IMR-90 (cell line): ENCODE data around the gene DOCK10. TPM values are rescaled to one million over a fixed set of nuclear protein-coding genes. Genes with fewer than 3 reads are reported as not detected.

ENCODE experiments used
- ATAC-seq: fragments of 200-7000 bp; cut with Tn5 transposase; 2 replicates; pipeline ENCODE4 v1.9.1; 2020; ENCODE audit warnings: low read depth, mild to moderate bottlenecking, moderate library complexity
- BruUV-seq: library from RNA; stranded (reverse); fragments of 400-500 nt; replicated peaks from 2 replicates; lab custom pipeline; 2021; lab: Mats Ljungman, UMichigan
- CTCF ChIA-PET: fragments of 300-600 bp; formaldehyde crosslinking; extraction: SDS; loops from one replicate; lab custom pipeline; 2021; ENCODE audit warnings: antibody characterized with exemption; lab: Yijun Ruan, JAX
- POLR2A ChIA-PET: fragments of 300-600 bp; sonication (Branson Sonifier 250); formaldehyde crosslinking; loops from one replicate; lab custom pipeline; 2022; ENCODE audit warnings: antibody characterized with exemption; ENCODE audit not compliant: unreplicated experiment; lab: Charles Lee
- DNase-seq: peaks from one replicate; pipeline ENCODE4 v3.0.0; 2013
- H2AFZ ChIP-seq: replicated peaks from 2 replicates; pipeline ENCODE3; 2013; ENCODE audit warnings: low read length, mild to moderate bottlenecking; ENCODE audit not compliant: poor library complexity
- H2AK5ac ChIP-seq: 2 replicates; pipeline ENCODE4 v1.6.1; 2013; ENCODE audit warnings: low read depth, low read length, inconsistent platforms
- H2AK9ac ChIP-seq: replicated peaks from 2 replicates; pipeline ENCODE3; 2013; ENCODE audit warnings: mild to moderate bottlenecking, low read depth, low read length, moderate library complexity; ENCODE audit not compliant: poor library complexity
- H2BK120ac ChIP-seq: 2 replicates; pipeline ENCODE4 v1.6.1; 2013; ENCODE audit warnings: low read depth, low read length, inconsistent platforms
- H2BK15ac ChIP-seq: 3 replicates; pipeline ENCODE4 v1.6.1; 2013; ENCODE audit warnings: low read depth, low read length, inconsistent platforms
- H2BK20ac ChIP-seq: 2 replicates; pipeline ENCODE4 v1.6.1; 2013; ENCODE audit warnings: low read depth, mild to moderate bottlenecking, inconsistent platforms, low read length, moderate library complexity
- H2BK5ac ChIP-seq: 2 replicates; pipeline ENCODE4 v1.6.1; 2013; ENCODE audit warnings: mild to moderate bottlenecking, low read depth, low read length, inconsistent platforms; ENCODE audit not compliant: poor library complexity, severe bottlenecking
- H3K14ac ChIP-seq: replicated peaks from 2 replicates; pipeline ENCODE4 v1.6.1; 2013; ENCODE audit warnings: low read depth, low read length, inconsistent platforms
- H3K18ac ChIP-seq: 2 replicates; pipeline ENCODE4 v1.6.1; 2013; ENCODE audit warnings: low read depth, low read length, control low read depth
- H3K23ac ChIP-seq: 2 replicates; pipeline ENCODE4 v1.6.1; 2013; ENCODE audit warnings: low read depth, low read length, inconsistent platforms
- H3K27ac ChIP-seq: 2 replicates; pipeline ENCODE4 v1.5.1; 2013; ENCODE audit warnings: mild to moderate bottlenecking, control low read depth, low read length; ENCODE audit not compliant: insufficient read depth
- H3K27me3 ChIP-seq: 2 replicates; pipeline ENCODE4 v1.6.1; 2013; ENCODE audit warnings: low read length; ENCODE audit not compliant: control insufficient read depth, insufficient read depth
- H3K36me3 ChIP-seq: 2 replicates; pipeline ENCODE4 v1.6.1; 2013; ENCODE audit warnings: low read length, mixed read lengths; ENCODE audit not compliant: control insufficient read depth, insufficient read depth
- H3K4ac ChIP-seq: 2 replicates; pipeline ENCODE4 v1.6.1; 2013; ENCODE audit warnings: low read depth, low read length, inconsistent platforms
- H3K4me1 ChIP-seq: 2 replicates; pipeline ENCODE4 v1.6.1; 2013; ENCODE audit warnings: low read length, mixed read lengths; ENCODE audit not compliant: control insufficient read depth, insufficient read depth
- H3K4me2 ChIP-seq: 2 replicates; pipeline ENCODE4 v1.6.1; 2013; ENCODE audit warnings: low read depth, mild to moderate bottlenecking, control low read depth, low read length, moderate library complexity
- H3K4me3 ChIP-seq: 2 replicates; pipeline ENCODE4 v1.5.1; 2013; ENCODE audit warnings: low read depth, mild to moderate bottlenecking, control low read depth, low read length, moderate library complexity; ENCODE audit not compliant: insufficient read depth
- H3K56ac ChIP-seq: 2 replicates; pipeline ENCODE4 v1.6.1; 2013; ENCODE audit warnings: low read length, inconsistent platforms; ENCODE audit not compliant: insufficient read depth; ENCODE audit errors: extremely low read depth
- H3K79me1 ChIP-seq, 2 experiments: 2 replicates each; pipeline ENCODE4 v1.6.1; 2013; ENCODE audit warnings: low read length in 2 of 2, inconsistent platforms in 1 of 2, low read depth in 1 of 2
- H3K9ac ChIP-seq: 2 replicates; pipeline ENCODE4 v1.6.1; 2013; ENCODE audit warnings: low read depth, low read length, control low read depth
- H3K9me1 ChIP-seq: 2 replicates; pipeline ENCODE4 v1.6.1; 2013; ENCODE audit warnings: low read length, inconsistent platforms; ENCODE audit not compliant: insufficient read depth
- H3K9me3 ChIP-seq: 2 replicates; pipeline ENCODE4 v1.6.1; 2013; ENCODE audit warnings: low read length; ENCODE audit not compliant: control insufficient read depth, insufficient read depth
- H4K20me1 ChIP-seq: 2 replicates; pipeline ENCODE4 v1.6.1; 2013; ENCODE audit warnings: low read length, inconsistent platforms; ENCODE audit not compliant: insufficient read depth
- H4K5ac ChIP-seq: 2 replicates; pipeline ENCODE4 v1.6.1; 2013; ENCODE audit warnings: mild to moderate bottlenecking, low read depth, low read length, control low read depth
- H4K8ac ChIP-seq, 2 experiments: 2 replicates each; pipeline ENCODE4 v1.6.1; 2013; ENCODE audit warnings: low read depth in 2 of 2, low read length in 2 of 2, control low read depth in 1 of 2, inconsistent platforms in 1 of 2
- H4K91ac ChIP-seq: 2 replicates; pipeline ENCODE4 v1.6.1; 2013; ENCODE audit warnings: low read depth, low read length, inconsistent platforms; ENCODE audit not compliant: insufficient read depth
- BHLHE40 ChIP-seq: fragments of 150-350 bp; IDR thresholded peaks from 2 replicates; pipeline ENCODE4 v1.6.1; 2016; ENCODE audit warnings: mild to moderate bottlenecking, low read depth, low read length
- CHD1 ChIP-seq: IDR thresholded peaks from 2 replicates; pipeline ENCODE4 v1.6.1; 2012; ENCODE audit warnings: low read depth, low read length, improper control_type of control experiment
- ELK1 ChIP-seq: fragments of 150-350 bp; IDR thresholded peaks from 2 replicates; pipeline ENCODE4 v1.6.1; 2016; ENCODE audit warnings: low read depth, mild to moderate bottlenecking, low read length, moderate library complexity, borderline replicate concordance
- MAFK ChIP-seq: IDR thresholded peaks from 2 replicates; pipeline ENCODE4 v1.6.1; 2012; ENCODE audit warnings: low read depth, low read length, improper control_type of control experiment
- MAZ ChIP-seq: IDR thresholded peaks from 2 replicates; pipeline ENCODE4 v1.6.1; 2012; ENCODE audit warnings: low read depth, mild to moderate bottlenecking, low read length, improper control_type of control experiment, moderate library complexity, borderline replicate concordance
- MXI1 ChIP-seq: IDR thresholded peaks from 2 replicates; pipeline ENCODE4 v1.6.1; 2012; ENCODE audit warnings: low read depth, mild to moderate bottlenecking, low read length, moderate library complexity, borderline replicate concordance
- NFE2L2 ChIP-seq: fragments of 150-350 bp; IDR thresholded peaks from 2 replicates; pipeline ENCODE4 v1.6.1; 2016; ENCODE audit warnings: low read depth, mild to moderate bottlenecking, low read length
- RAD21 ChIP-seq: IDR thresholded peaks from 2 replicates; pipeline ENCODE4 v1.6.1; 2012; ENCODE audit warnings: low read length, improper control_type of control experiment
- RCOR1 ChIP-seq: IDR thresholded peaks from 2 replicates; pipeline ENCODE4 v1.6.1; 2012; ENCODE audit warnings: mild to moderate bottlenecking, low read length, improper control_type of control experiment; ENCODE audit not compliant: insufficient replicate concordance
- SMC3 ChIP-seq: fragments of 150-350 bp; IDR thresholded peaks from 2 replicates; pipeline ENCODE4 v1.6.1; 2016; ENCODE audit warnings: low read depth, mild to moderate bottlenecking, antibody characterized with exemption, low read length, moderate library complexity
- WGBS, 2 experiments: methylation state at CpG; one replicate each; pipeline versions ENCODE4 v1.1.5 to v1.1.7; 2013; ENCODE audit warnings: missing lambda C conversion rate in 2 of 2; ENCODE audit not compliant: insufficient read length in 1 of 2; ENCODE audit errors: extremely low coverage in 2 of 2; 5-methylcytosine and 5-hydroxymethylcytosine counted together
- dilution Hi-C: fragments of 300-500 bp; cut with HindIII; formaldehyde crosslinking; loops from one replicate; pipeline ENCODE4 v1.14.3; 2018; ENCODE audit warnings: low sequenced_read_pairs; ENCODE audit not compliant: unreplicated experiment
- in situ Hi-C: fragments of 300-500 bp; cut with MboI; formaldehyde crosslinking; loops from 3 replicates; pipeline ENCODE4 v1.14.3; 2019; ENCODE audit warnings: low sequenced_read_pairs, inconsistent platforms, mixed read lengths
- intact Hi-C: fragments of 100-400 bp; cut with micrococcal nuclease; formaldehyde crosslinking; loops from 2 replicates; pipeline ENCODE4 v1.10.0; 2022
- polyA plus RNA-seq, 3 experiments: library from polyadenylated mRNA; depleted of rRNA; stranded (reverse); fragments of >200 nt; gene quantifications; 2 replicates each; pipeline ENCODE4 v1.2.3, GENCODE V29; 2012; ENCODE audit warnings: low replicate concordance in 1 of 3
- total RNA-seq: library from RNA; depleted of rRNA; stranded (reverse); fragments of >200 nt; gene quantifications from 2 replicates; pipeline ENCODE4 v1.2.3, GENCODE V29; 2012

The DOCK10 gene
- total and polyA plus RNA-seq, 2 of the 4 experiments (the other 2 are of a cell fraction): 58.6 to 75.3 TPM

GRCh38 chr2:225069477-225069876, 27.2 kb upstream of the DOCK10 start:
- intact Hi-C loops (no loop called here), dilution Hi-C loops (no loop called here), in situ Hi-C loops (no loop called here)
- Histone ChIP-seq H3K79me1 (no peaks in the 10 kb centered on the region), H2AK9ac (no peak overlapping the region), H3K14ac (no peak overlapping the region), H3K18ac (no peak overlapping the region), H3K27me3 (no peaks in the 10 kb centered on the region), H3K23ac (no peak overlapping the region), H3K9ac (no peak overlapping the region), H3K9me1 (no peaks in the 10 kb centered on the region), H4K91ac (no peak overlapping the region), H2BK15ac (no peak overlapping the region), H3K4me3 (no peak overlapping the region), H3K36me3 (no peaks in the 10 kb centered on the region), H2BK20ac (no peak overlapping the region), H4K20me1 (no peaks in the 10 kb centered on the region), H3K56ac (no peak overlapping the region), H2AK5ac (no peak overlapping the region), H3K4ac (no peak overlapping the region), H3K4me2 (no peak overlapping the region), H3K27ac (no peak overlapping the region), H2AFZ (peak overlapping the region; percentile 49), H2BK5ac (no peak overlapping the region), H4K8ac (no peak overlapping the region), H2BK120ac (no peak overlapping the region), H3K4me1 (no peaks in the 10 kb centered on the region), H4K5ac (no peak overlapping the region), H3K9me3 (no peaks in the 10 kb centered on the region)
- no peak for DNase-seq
- POLR2A ChIA-PET: interaction anchor here (0.7 kb wide), 1 partner anchor 551 kb away, joined by 5 read pairs; no protein-coding TSS in a partner anchor
- CTCF ChIA-PET: interaction anchor here (0.6 to 1.2 kb wide), 3 partner anchors 9 to 544 kb away, joined by 3 to 4 read pairs (median 3); no protein-coding TSS in a partner anchor
- no peak for ATAC-seq
- WGBS, 2 experiments: no CpG with 5 or more reads among the region's 1 CpG
- BruUV-seq: no TSS peak
- TF ChIP-seq MXI1: no peak
- no peak for TF ChIP-seq ELK1
- no peak for TF ChIP-seq CHD1
- no peak for TF ChIP-seq RAD21
- TF ChIP-seq MAFK: no peak
- no peak for TF ChIP-seq BHLHE40
- no peak for TF ChIP-seq SMC3
- no peak for TF ChIP-seq MAZ
- no peak for TF ChIP-seq RCOR1
- TF ChIP-seq NFE2L2: no peak
